ENCODE data around the gene TBC1D8. TPM values are rescaled to one million over a fixed set of nuclear protein-coding genes. Genes with fewer than 3 reads are reported as not detected.

The TBC1D8 gene
- total and polyA plus RNA-seq, 2 of the 13 experiments (the other 11 are each of a cell fraction or from before 2014, with no cell fraction given): 45.1 to 95.4 TPM

DNA sequence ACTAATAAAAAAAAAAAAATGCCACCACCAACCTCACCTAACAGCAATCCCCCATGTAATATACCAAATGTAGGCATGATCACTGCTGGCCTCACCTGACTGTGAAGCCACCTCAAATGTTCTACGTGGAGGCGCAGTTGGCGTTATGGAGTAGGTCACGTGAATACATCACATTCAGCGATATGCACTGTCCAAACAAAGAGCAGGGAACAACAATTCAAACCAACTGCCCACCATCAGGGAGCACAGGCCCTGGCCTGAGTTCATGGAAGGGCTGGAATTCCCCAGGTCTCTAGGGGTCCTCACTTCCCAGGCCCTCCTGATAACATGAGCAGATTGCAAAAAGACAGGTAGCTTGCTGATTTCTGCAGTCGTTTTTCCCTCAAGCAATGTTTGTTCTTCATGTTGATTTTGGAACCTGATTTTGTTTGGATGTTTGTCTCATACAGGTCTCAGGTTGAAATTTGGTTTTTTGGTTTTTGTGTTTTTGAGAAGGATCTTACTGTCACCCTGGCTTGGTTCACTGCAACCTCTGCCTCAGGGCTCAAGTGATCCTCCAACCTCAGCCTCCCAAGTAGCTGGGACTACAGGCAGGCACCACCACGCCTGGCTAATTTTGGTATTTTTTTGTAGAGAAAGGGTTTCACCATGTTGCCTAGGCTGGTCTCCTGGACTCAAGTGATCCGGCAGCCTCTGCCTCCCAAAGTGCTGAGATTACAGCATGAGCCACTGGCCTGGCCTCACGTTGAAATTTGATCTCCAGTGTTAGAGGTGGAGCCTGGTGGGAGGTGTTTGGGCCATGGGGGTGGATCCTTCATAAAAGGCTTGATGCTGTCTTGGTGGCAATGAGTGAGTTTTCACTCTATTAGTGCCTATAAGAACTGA lies 15.5 kb downstream of the TBC1D8 start (continued):
- TF ChIP-seq, protein P1, sequence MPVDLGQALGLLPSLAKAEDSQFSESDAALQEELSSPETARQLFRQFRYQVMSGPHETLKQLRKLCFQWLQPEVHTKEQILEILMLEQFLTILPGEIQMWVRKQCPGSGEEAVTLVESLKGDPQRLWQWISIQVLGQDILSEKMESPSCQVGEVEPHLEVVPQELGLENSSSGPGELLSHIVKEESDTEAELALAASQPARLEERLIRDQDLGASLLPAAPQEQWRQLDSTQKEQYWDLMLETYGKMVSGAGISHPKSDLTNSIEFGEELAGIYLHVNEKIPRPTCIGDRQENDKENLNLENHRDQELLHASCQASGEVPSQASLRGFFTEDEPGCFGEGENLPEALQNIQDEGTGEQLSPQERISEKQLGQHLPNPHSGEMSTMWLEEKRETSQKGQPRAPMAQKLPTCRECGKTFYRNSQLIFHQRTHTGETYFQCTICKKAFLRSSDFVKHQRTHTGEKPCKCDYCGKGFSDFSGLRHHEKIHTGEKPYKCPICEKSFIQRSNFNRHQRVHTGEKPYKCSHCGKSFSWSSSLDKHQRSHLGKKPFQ (CRISPR knock-in tag; IDR thresholded peaks at IDR 0.05; ENCODE audit: insufficient replicate concordance): no peak
- TF ChIP-seq ZSCAN30 (CRISPR knock-in tag; IDR thresholded peaks at IDR 0.05) (no peak), ATF7-NPFF (CRISPR knock-in tag; IDR thresholded peaks at IDR 0.05; ENCODE audit: low read depth) (no peak), HCFC1 (IDR thresholded peaks at IDR 0.05; ENCODE audit: low read depth, low read length) (no peak), SOX5 (CRISPR knock-in tag; IDR thresholded peaks at IDR 0.05; ENCODE audit: borderline replicate concordance) (no peak), REXO4 (CRISPR knock-in tag; IDR thresholded peaks at IDR 0.05; ENCODE audit: borderline replicate concordance) (no peak), ZNF530 (CRISPR knock-in tag; IDR thresholded peaks at IDR 0.05; ENCODE audit: low read depth) (no peak), ZNF816 (CRISPR knock-in tag; IDR thresholded peaks at IDR 0.05; ENCODE audit: borderline replicate concordance) (no peak), ZNF546 (CRISPR knock-in tag; conservative IDR thresholded peaks at IDR 0.05) (no peak), CCAR2 (optimal IDR thresholded peaks at IDR 0.05; ENCODE audit: low read depth, low read length) (no peak), ZBTB8A (CRISPR knock-in tag; IDR thresholded peaks at IDR 0.05; ENCODE audit: borderline replicate concordance, low read depth) (no peak), ZNF746 (CRISPR knock-in tag; IDR thresholded peaks at IDR 0.05) (no peak), CBX1 (IDR thresholded peaks at IDR 0.05; ENCODE audit: low read depth) (no peak), HOXA3 (CRISPR knock-in tag; IDR thresholded peaks at IDR 0.05) (no peak)
- TF ChIP-seq, protein P2, sequence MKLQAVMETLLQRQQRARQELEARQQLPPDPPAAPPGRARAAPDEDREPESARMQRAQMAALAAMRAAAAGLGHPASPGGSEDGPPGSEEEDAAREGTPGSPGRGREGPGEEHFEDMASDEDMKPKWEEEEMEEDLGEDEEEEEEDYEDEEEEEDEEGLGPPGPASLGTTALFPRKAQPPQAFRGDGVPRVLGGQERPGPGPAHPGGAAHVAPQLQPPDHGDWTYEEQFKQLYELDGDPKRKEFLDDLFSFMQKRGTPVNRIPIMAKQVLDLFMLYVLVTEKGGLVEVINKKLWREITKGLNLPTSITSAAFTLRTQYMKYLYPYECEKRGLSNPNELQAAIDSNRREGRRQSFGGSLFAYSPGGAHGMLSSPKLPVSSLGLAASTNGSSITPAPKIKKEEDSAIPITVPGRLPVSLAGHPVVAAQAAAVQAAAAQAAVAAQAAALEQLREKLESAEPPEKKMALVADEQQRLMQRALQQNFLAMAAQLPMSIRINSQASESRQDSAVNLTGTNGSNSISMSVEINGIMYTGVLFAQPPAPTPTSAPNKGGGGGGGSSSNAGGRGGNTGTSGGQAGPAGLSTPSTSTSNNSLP (IDR thresholded peaks at IDR 0.05; ENCODE audit: low read depth, low read length): no peak
- TF ChIP-seq, protein P3, sequence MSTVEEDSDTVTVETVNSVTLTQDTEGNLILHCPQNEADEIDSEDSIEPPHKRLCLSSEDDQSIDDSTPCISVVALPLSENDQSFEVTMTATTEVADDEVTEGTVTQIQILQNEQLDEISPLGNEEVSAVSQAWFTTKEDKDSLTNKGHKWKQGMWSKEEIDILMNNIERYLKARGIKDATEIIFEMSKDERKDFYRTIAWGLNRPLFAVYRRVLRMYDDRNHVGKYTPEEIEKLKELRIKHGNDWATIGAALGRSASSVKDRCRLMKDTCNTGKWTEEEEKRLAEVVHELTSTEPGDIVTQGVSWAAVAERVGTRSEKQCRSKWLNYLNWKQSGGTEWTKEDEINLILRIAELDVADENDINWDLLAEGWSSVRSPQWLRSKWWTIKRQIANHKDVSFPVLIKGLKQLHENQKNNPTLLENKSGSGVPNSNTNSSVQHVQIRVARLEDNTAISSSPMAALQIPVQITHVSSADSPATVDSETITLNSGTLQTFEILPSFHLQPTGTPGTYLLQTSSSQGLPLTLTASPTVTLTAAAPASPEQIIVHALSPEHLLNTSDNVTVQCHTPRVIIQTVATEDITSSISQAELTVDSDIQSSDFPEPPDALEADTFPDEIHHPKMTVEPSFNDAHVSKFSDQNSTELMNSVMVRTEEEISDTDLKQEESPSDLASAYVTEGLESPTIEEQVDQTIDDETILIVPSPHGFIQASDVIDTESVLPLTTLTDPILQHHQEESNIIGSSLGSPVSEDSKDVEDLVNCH (CRISPR knock-in tag; IDR thresholded peaks at IDR 0.05): no peak
- TF ChIP-seq, protein P4, sequence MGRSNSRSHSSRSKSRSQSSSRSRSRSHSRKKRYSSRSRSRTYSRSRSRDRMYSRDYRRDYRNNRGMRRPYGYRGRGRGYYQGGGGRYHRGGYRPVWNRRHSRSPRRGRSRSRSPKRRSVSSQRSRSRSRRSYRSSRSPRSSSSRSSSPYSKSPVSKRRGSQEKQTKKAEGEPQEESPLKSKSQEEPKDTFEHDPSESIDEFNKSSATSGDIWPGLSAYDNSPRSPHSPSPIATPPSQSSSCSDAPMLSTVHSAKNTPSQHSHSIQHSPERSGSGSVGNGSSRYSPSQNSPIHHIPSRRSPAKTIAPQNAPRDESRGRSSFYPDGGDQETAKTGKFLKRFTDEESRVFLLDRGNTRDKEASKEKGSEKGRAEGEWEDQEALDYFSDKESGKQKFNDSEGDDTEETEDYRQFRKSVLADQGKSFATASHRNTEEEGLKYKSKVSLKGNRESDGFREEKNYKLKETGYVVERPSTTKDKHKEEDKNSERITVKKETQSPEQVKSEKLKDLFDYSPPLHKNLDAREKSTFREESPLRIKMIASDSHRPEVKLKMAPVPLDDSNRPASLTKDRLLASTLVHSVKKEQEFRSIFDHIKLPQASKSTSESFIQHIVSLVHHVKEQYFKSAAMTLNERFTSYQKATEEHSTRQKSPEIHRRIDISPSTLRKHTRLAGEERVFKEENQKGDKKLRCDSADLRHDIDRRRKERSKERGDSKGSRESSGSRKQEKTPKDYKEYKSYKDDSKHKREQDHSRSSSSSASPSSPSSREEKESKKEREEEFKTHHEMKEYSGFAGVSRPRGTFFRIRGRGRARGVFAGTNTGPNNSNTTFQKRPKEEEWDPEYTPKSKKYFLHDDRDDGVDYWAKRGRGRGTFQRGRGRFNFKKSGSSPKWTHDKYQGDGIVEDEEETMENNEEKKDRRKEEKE (IDR thresholded peaks at IDR 0.05): no peak
- TF ChIP-seq, protein P5, sequence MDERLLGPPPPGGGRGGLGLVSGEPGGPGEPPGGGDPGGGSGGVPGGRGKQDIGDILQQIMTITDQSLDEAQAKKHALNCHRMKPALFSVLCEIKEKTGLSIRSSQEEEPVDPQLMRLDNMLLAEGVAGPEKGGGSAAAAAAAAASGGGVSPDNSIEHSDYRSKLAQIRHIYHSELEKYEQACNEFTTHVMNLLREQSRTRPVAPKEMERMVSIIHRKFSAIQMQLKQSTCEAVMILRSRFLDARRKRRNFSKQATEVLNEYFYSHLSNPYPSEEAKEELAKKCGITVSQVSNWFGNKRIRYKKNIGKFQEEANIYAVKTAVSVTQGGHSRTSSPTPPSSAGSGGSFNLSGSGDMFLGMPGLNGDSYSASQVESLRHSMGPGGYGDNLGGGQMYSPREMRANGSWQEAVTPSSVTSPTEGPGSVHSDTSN (CRISPR knock-in tag; IDR thresholded peaks at IDR 0.05): no peak

Data from HepG2 (cell line).